Cardiac muscle cell (in vitro differentiated cells and primary cell): ENCODE measurements around the gene IDUA. TPM values are rescaled to one million over a fixed set of nuclear protein-coding genes. Genes with fewer than 3 reads are reported as not detected.

Experiments
- DNase-seq, 2 donors: peaks; one replicate each; pipeline versions ENCODE4 v3.0.0 to v3.0.0-alpha.2; 2010 to 2017; ENCODE audit warnings: low read depth in 1 of 2, low spot score in 1 of 2
- H3K27ac ChIP-seq: fragments of 200-600 bp; sonication (generic); 2 replicates; pipeline ENCODE4 v1.5.1; 2016
- H3K27me3 ChIP-seq: fragments of 200-600 bp; sonication (generic); 2 replicates; pipeline ENCODE4 v1.6.0; 2016; ENCODE audit warnings: control low read depth
- H3K36me3 ChIP-seq: fragments of 200-600 bp; sonication (generic); 2 replicates; pipeline ENCODE4 v1.5.1; 2016; ENCODE audit warnings: control low read depth
- H3K4me1 ChIP-seq: fragments of 200-600 bp; sonication (generic); 2 replicates; pipeline ENCODE4 v1.8.1; 2017; ENCODE audit warnings: low read depth, mild to moderate bottlenecking, mixed run types
- H3K4me3 ChIP-seq: fragments of 200-600 bp; sonication (generic); 2 replicates; pipeline ENCODE4 v1.5.1; 2016; ENCODE audit warnings: mild to moderate bottlenecking
- H3K9me3 ChIP-seq: fragments of 200-600 bp; sonication (generic); 2 replicates; pipeline ENCODE4 v1.5.1; 2017; ENCODE audit warnings: low read depth, mild to moderate bottlenecking, control low read depth
- CTCF ChIP-seq: IDR thresholded peaks from 2 replicates; pipeline ENCODE4 v1.5.1; 2012; ENCODE audit warnings: low read depth, mild to moderate bottlenecking, low read length
- polyA plus RNA-seq: library from polyadenylated mRNA; unstranded; fragments of >200 nt; fragmentation: Nextera tagmentation; extraction: Ambion mirVana; gene quantifications from 2 replicates; pipeline ENCODE4 v1.2.1, GENCODE V29; 2016
- total RNA-seq: library from RNA; depleted of rRNA; stranded (reverse); fragments of >200 nt; gene quantifications from 2 replicates; pipeline ENCODE4 v1.2.3, GENCODE V29; 2016

IDUA gene
- total and polyA plus RNA-seq, 2 experiments from 2014 or later: 13.0 to 29.9 TPM

- H3K9me3 ChIP-seq: no peaks in the 10 kb centered on the region
- no peak for DNase-seq
Measured at GRCh38 chr4:965048-965765, 21.6 kb upstream of the IDUA start.

GRCh38 chr4:965766-966134, 21.1 kb upstream of the IDUA start:
- no peak overlapping the region for H3K4me3 ChIP-seq
- no peaks in the 10 kb centered on the region for H3K4me1 ChIP-seq
- peaks cover 32% of the 10 kb centered on the region for H3K27me3 ChIP-seq
- no peaks in the 10 kb centered on the region for H3K36me3 ChIP-seq
- no peaks in the 10 kb centered on the region for H3K9me3 ChIP-seq
- H3K27ac ChIP-seq: no peak overlapping the region
- DNase-seq: no peak
- no peak for TF ChIP-seq CTCF

More at GRCh38 chr4:965048-965765, 21.6 kb upstream of the IDUA start:
- Histone ChIP-seq H3K36me3 (no peaks in the 10 kb centered on the region), H3K4me3 (no peak overlapping the region), H3K27ac (no peak overlapping the region), H3K27me3 (peaks cover 29% of the 10 kb centered on the region), H3K4me1 (no peaks in the 10 kb centered on the region)
- no peak for TF ChIP-seq CTCF

GRCh38 chr4:966266-967112, 20.4 kb upstream of the IDUA start:
- H3K27me3 ChIP-seq: peaks cover 39% of the 10 kb centered on the region
- H3K27ac ChIP-seq: no peak overlapping the region
- H3K36me3 ChIP-seq: no peaks in the 10 kb centered on the region
- TF ChIP-seq CTCF: no peak
- no peak overlapping the region for H3K4me3 ChIP-seq
- H3K9me3 ChIP-seq: no peaks in the 10 kb centered on the region
- no peaks in the 10 kb centered on the region for H3K4me1 ChIP-seq
- DNase-seq: no peak

- H3K4me1 ChIP-seq: no peaks in the 10 kb centered on the region
- no peaks in the 10 kb centered on the region for H3K9me3 ChIP-seq
- DNase-seq: peak; percentile 34 to 38
- H3K27ac ChIP-seq: no peak overlapping the region
- TF ChIP-seq CTCF: no peak
- H3K36me3 ChIP-seq: no peaks in the 10 kb centered on the region
- H3K27me3 ChIP-seq: peaks cover 47% of the 10 kb centered on the region
- no peak overlapping the region for H3K4me3 ChIP-seq
Measured at GRCh38 chr4:967113-968104, 19.4 kb upstream of the IDUA start.

GRCh38 chr4:968221-968620, 18.6 kb upstream of the IDUA start:
- Histone ChIP-seq H3K27me3 (peaks cover 47% of the 10 kb centered on the region), H3K27ac (no peak overlapping the region), H3K4me3 (no peak overlapping the region)

More at GRCh38 chr4:968221-968620, 18.6 kb upstream of the IDUA start:
- Histone ChIP-seq H3K9me3 (no peaks in the 10 kb centered on the region), H3K36me3 (no peaks in the 10 kb centered on the region), H3K4me1 (no peaks in the 10 kb centered on the region)
- TF ChIP-seq CTCF: no peak
- no peak for DNase-seq
